ENCODE results near the gene SIGLEC14.

GRCh38 chr19:51693260-51693659 is 46.6 kb upstream of the SIGLEC14 start, which contains the start of gene SPACA6:
- TF ChIP-seq CTCF (IDR thresholded peaks at IDR 0.05; ENCODE audit: poor library complexity, severe bottlenecking) (no peak), EZH2 (IDR thresholded peaks at IDR 0.05; ENCODE audit: borderline replicate concordance, insufficient read depth, low read length, poor library complexity, severe bottlenecking) (no peak), POLR2AphosphoS5 (IDR thresholded peaks at IDR 0.05) (no peak), TAF1 (IDR thresholded peaks at IDR 0.05; ENCODE audit: low read depth) (no peak), REST (IDR thresholded peaks at IDR 0.05; ENCODE audit: borderline replicate concordance) (no peak), RAD21 (conservative IDR thresholded peaks at IDR 0.05) (no peak), MXI1 (conservative IDR thresholded peaks at IDR 0.05; ENCODE audit: poor library complexity, severe bottlenecking) (no peak), EP300 (conservative IDR thresholded peaks at IDR 0.05; ENCODE audit: poor library complexity, severe bottlenecking) (no peak), SMC3 (conservative IDR thresholded peaks at IDR 0.05; ENCODE audit: poor library complexity) (no peak)
